K562 (cell line): Measurements from ENCODE around the gene GRHL3. TPM values are rescaled to one million over a fixed set of nuclear protein-coding genes. Genes with fewer than 3 reads are reported as not detected.

Experiments
- DDX20 ChIP-seq: fragments of 450-650 bp; IDR thresholded peaks from 2 replicates; pipeline ENCODE4 v1.6.1; 2016; ENCODE audit warnings: missing genetic modification characterization, low read depth, mild to moderate bottlenecking, missing compliant biosample characterization, moderate library complexity
- DPF2 ChIP-seq: fragments of 450-650 bp; IDR thresholded peaks from 2 replicates; pipeline ENCODE4 v1.6.1; 2016
- ESRRB ChIP-seq: fragments of 250-450 bp; sonication (Bioruptor Pico); IDR thresholded peaks from 2 replicates; pipeline ENCODE4 v1.5.0; 2020; ENCODE audit warnings: mild to moderate bottlenecking, moderate library complexity, borderline replicate concordance
- FOXJ2 ChIP-seq: fragments of 200-800 bp; sonication (Bioruptor generic); IDR thresholded peaks from 2 replicates; pipeline ENCODE4 v1.6.1; 2016; ENCODE audit warnings: missing genetic modification characterization, missing compliant biosample characterization
- PHF20 ChIP-seq: fragments of 450-650 bp; IDR thresholded peaks from 2 replicates; pipeline ENCODE4 v1.6.1; 2018; ENCODE audit not compliant: partially characterized antibody
- RBM25 ChIP-seq: fragments of 200-400 bp; formaldehyde crosslinking; IDR thresholded peaks from 2 replicates; pipeline ENCODE4 v1.6.1; 2018; ENCODE audit warnings: low read length, low read depth, moderate library complexity; ENCODE audit not compliant: severe bottlenecking
- TFAM ChIP-seq: fragments of 250-450 bp; sonication (Bioruptor Pico); conservative IDR thresholded peaks from 2 replicates; pipeline ENCODE4 v1.5.0; 2021; ENCODE audit warnings: mild to moderate bottlenecking, moderate library complexity
- ZNF589 ChIP-seq: fragments of 200-800 bp; sonication (Bioruptor generic); IDR thresholded peaks from 2 replicates; pipeline ENCODE4 v1.6.1; 2016; ENCODE audit warnings: low read depth, missing genetic modification characterization, missing compliant biosample characterization
- polyA plus RNA-seq, 8 experiments: library from polyadenylated mRNA; depleted of rRNA in 4 of 8; stranded (reverse) in 5 of 8; unstranded in 3 of 8; fragments of >200 nt; fragmentation: Nextera tagmentation in 2 of 8; fragmentation: Illumina TruSeq in 1 of 8; extraction: Ambion mirVana in 2 of 8; extraction: Trizol in 1 of 8; gene quantifications; 2 replicates each; pipeline versions ENCODE4 v1.2.1 to v1.2.3, GENCODE V29; 2011 to 2014; ENCODE audit warnings: inconsistent platforms in 1 of 8, missing spikeins in 1 of 8
- total RNA-seq, 7 experiments: library from RNA; depleted of rRNA in 6 of 7; stranded (reverse); fragments of >200 nt in 6 of 7; fragmentation: Illumina TruSeq in 2 of 7; extraction: Trizol in 2 of 7; gene quantifications; 2 replicates each; pipeline versions ENCODE4 v1.2.1 to v1.2.3, GENCODE V29; 2011 to 2021; ENCODE audit warnings: low replicate concordance in 1 of 7
- TF ChIP-seq, protein P1 (sequence below): fragments of 450-650 bp; formaldehyde crosslinking; IDR thresholded peaks from 2 replicates; pipeline ENCODE4 v1.4.0; 2020; ENCODE audit warnings: mild to moderate bottlenecking, mixed read lengths
- TF ChIP-seq, protein P2 (sequence below): fragments of 250-450 bp; sonication (Bioruptor Pico); IDR thresholded peaks from 2 replicates; pipeline ENCODE4 v1.5.1; 2021; ENCODE audit warnings: mild to moderate bottlenecking
- TF ChIP-seq, protein P3 (sequence below): sonication (generic); formaldehyde crosslinking; IDR thresholded peaks from 2 replicates; pipeline ENCODE4 v1.5.0; 2020; ENCODE audit warnings: missing genetic modification reagents
- TF ChIP-seq, protein P4 (sequence below): fragments of 250-450 bp; sonication (Bioruptor Pico); IDR thresholded peaks from 2 replicates; pipeline ENCODE4 v1.5.0; 2020; ENCODE audit warnings: mild to moderate bottlenecking, borderline replicate concordance

The GRHL3 gene
- total and polyA plus RNA-seq, 9 of the 15 experiments (the other 6 are each of a cell fraction or from before 2014, with no cell fraction given) = 0.01 to 0.04 TPM; not detected in 7

DNA sequence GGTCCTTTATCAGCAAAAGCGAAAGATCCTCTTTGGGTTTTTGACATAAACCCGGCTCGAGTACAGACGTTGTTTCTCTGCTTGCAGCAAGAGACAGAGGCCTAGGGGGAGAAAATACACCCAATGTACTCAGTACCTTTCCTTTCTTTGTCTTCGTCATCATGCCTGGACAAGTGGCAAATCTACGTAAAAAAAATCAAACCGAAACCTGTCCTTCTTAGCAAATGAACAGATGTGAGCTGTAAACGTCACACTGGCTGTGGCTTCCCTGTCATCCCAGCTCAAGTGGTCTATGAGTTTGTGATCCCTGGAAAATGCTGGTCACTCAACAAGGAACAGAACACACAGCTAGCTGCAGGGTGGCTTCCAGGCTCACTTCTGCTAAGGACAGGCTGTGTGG, 54.6 kb downstream of the GRHL3 start (continued):
- TF ChIP-seq, protein P1, sequence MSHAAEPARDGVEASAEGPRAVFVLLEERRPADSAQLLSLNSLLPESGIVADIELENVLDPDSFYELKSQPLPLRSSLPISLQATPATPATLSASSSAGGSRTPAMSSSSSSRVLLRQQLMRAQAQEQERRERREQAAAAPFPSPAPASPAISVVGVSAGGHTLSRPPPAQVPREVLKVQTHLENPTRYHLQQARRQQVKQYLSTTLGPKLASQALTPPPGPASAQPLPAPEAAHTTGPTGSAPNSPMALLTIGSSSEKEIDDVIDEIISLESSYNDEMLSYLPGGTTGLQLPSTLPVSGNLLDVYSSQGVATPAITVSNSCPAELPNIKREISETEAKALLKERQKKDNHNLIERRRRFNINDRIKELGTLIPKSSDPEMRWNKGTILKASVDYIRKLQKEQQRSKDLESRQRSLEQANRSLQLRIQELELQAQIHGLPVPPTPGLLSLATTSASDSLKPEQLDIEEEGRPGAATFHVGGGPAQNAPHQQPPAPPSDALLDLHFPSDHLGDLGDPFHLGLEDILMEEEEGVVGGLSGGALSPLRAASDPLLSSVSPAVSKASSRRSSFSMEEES (CRISPR knock-in tag) = no peak
- TF ChIP-seq FOXJ2 (tag) (no peak), DPF2 (no peak), ZNF589 (CRISPR knock-in tag) (no peak), ESRRB (CRISPR knock-in tag) (no peak), RBM25 (no peak), TFAM (CRISPR knock-in tag) (no peak), DDX20 (no peak), PHF20 (no peak)
- TF ChIP-seq, protein P2, sequence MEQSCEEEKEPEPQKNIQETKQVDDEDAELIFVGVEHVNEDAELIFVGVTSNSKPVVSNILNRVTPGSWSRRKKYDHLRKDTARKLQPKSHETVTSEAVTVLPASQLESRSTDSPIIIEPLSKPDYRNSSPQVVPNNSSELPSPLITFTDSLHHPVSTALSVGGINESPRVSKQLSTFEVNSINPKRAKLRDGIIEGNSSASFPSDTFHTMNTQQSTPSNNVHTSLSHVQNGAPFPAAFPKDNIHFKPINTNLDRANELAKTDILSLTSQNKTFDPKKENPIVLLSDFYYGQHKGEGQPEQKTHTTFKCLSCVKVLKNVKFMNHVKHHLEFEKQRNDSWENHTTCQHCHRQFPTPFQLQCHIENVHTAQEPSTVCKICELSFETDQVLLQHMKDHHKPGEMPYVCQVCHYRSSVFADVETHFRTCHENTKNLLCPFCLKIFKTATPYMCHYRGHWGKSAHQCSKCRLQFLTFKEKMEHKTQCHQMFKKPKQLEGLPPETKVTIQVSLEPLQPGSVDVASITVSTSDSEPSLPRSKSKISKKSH (CRISPR knock-in tag) = no peak
- TF ChIP-seq, protein P3, sequence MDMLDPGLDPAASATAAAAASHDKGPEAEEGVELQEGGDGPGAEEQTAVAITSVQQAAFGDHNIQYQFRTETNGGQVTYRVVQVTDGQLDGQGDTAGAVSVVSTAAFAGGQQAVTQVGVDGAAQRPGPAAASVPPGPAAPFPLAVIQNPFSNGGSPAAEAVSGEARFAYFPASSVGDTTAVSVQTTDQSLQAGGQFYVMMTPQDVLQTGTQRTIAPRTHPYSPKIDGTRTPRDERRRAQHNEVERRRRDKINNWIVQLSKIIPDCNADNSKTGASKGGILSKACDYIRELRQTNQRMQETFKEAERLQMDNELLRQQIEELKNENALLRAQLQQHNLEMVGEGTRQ = no peak
- TF ChIP-seq, protein P4, sequence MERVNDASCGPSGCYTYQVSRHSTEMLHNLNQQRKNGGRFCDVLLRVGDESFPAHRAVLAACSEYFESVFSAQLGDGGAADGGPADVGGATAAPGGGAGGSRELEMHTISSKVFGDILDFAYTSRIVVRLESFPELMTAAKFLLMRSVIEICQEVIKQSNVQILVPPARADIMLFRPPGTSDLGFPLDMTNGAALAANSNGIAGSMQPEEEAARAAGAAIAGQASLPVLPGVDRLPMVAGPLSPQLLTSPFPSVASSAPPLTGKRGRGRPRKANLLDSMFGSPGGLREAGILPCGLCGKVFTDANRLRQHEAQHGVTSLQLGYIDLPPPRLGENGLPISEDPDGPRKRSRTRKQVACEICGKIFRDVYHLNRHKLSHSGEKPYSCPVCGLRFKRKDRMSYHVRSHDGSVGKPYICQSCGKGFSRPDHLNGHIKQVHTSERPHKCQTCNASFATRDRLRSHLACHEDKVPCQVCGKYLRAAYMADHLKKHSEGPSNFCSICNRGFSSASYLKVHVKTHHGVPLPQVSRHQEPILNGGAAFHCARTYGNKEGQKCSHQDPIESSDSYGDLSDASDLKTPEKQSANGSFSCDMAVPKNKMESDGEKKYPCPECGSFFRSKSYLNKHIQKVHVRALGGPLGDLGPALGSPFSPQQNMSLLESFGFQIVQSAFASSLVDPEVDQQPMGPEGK (CRISPR knock-in tag) = no peak
